ENCODE data around the gene SPRED3. TPM values are rescaled to one million over a fixed set of nuclear protein-coding genes. Genes with fewer than 3 reads are reported as not detected.
"Not testable (repeated sequence)": the region's sequence is repeated elsewhere in the genome, so short reads cannot be mapped to it uniquely, and the experiment has no call there.

Gene SPRED3
- total RNA-seq (under 0.01 TPM), polyA plus RNA-seq (0.27 TPM)
- long read RNA-seq, donor 1: 0 reads
- long read RNA-seq, donor 2, partial matches to known transcripts: 0 of 2 reads
- long read RNA-seq, donor 2, other reads (novel, unspliced or antisense): 0 of 2 reads
- long read RNA-seq, donor 3: 0 reads
- long read RNA-seq, donor 4: 0 reads
- long read RNA-seq, donor 5: 0 reads
- long read RNA-seq, donor 6: 0 reads
- long read RNA-seq, donor 7: 0 reads
- long read RNA-seq, donor 8: 0 reads
- long read RNA-seq, donor 9: 0 reads
- long read RNA-seq, donor 10: 0 reads

- Histone ChIP-seq H3K4me3 (ENCODE audit: low read length in 2 of 2) (peak within 1 kb of the TSS; percentile 18 to 49), H3K4me1 (ENCODE audit: control insufficient read depth in 2 of 2, insufficient read depth in 2 of 2, low read length in 2 of 2) (peaks cover 18 to 31% of the 10 kb centered on the region in 2 donors), H3K27ac (ENCODE audit: low read depth in 1 of 2, low read length in 1 of 2) (no peak within 1 kb of the TSS), H3K36me3 (ENCODE audit: control insufficient read depth in 2 of 2, insufficient read depth in 2 of 2, low read length in 1 of 2) (peaks cover 11 to 12% of the 10 kb centered on the region in 2 donors), H3K9me3 (ENCODE audit: control insufficient read depth in 2 of 2, insufficient read depth in 1 of 2, low read length in 1 of 2) (peaks cover 0 to 6% of the 10 kb centered on the region in 2 donors), H3K27me3 (ENCODE audit: control insufficient read depth in 2 of 2, insufficient read depth in 1 of 2, low read length in 1 of 2) (peaks cover 64 to 94% of the 10 kb centered on the region in 2 donors)
- no peak for DNase-seq (ENCODE audit: low read depth in 6 of 9, low spot score in 9 of 9)
- WGBS: 2% methylated on average over 46 of the region's 46 CpGs
Measured at GRCh38 chr19:38388349-38389100, at the start of gene SPRED3. SPRED3 (plus strand) TSS chr19:38388697; CDS start chr19:38390303, 1,606 bp downstream.

GRCh38 chr19:38339011-38339410, 49.5 kb upstream of the SPRED3 start:
- not testable (repeated sequence) for H3K9me3 ChIP-seq (ENCODE audit: control insufficient read depth in 2 of 2, insufficient read depth in 1 of 2, low read length in 1 of 2); H3K27me3 ChIP-seq (ENCODE audit: control insufficient read depth in 2 of 2, insufficient read depth in 1 of 2, low read length in 1 of 2); H3K36me3 ChIP-seq (ENCODE audit: control insufficient read depth in 2 of 2, insufficient read depth in 2 of 2, low read length in 1 of 2); H3K4me3 ChIP-seq (ENCODE audit: low read length in 2 of 2); DNase-seq (ENCODE audit: low read depth in 6 of 9, low spot score in 9 of 9); H3K27ac ChIP-seq (ENCODE audit: low read depth in 1 of 2, low read length in 1 of 2); H3K4me1 ChIP-seq (ENCODE audit: control insufficient read depth in 2 of 2, insufficient read depth in 2 of 2, low read length in 2 of 2)
- 91% methylated on average over 4 of the region's 4 CpGs for WGBS

- WGBS: 97% methylated on average over 2 of the region's 2 CpGs
Measured at GRCh38 chr19:38340927-38341326, 47.6 kb upstream of the SPRED3 start.

GRCh38 chr19:38346837-38347236, 41.7 kb upstream of the SPRED3 start:
- Histone ChIP-seq H3K4me1 (ENCODE audit: control insufficient read depth in 2 of 2, insufficient read depth in 2 of 2, low read length in 2 of 2) (no peaks in the 10 kb centered on the region), H3K27ac (ENCODE audit: low read depth in 1 of 2, low read length in 1 of 2) (no peak overlapping the region), H3K27me3 (ENCODE audit: control insufficient read depth in 2 of 2, insufficient read depth in 1 of 2, low read length in 1 of 2) (peaks cover 0 to under 1% of the 10 kb centered on the region in 2 donors), H3K36me3 (ENCODE audit: control insufficient read depth in 2 of 2, insufficient read depth in 2 of 2, low read length in 1 of 2) (peaks cover 0 to 4% of the 10 kb centered on the region in 2 donors), H3K4me3 (ENCODE audit: low read length in 2 of 2) (no peak overlapping the region), H3K9me3 (ENCODE audit: control insufficient read depth in 2 of 2, insufficient read depth in 1 of 2, low read length in 1 of 2) (no peaks in the 10 kb centered on the region)
- no peak for DNase-seq (ENCODE audit: low read depth in 6 of 9, low spot score in 9 of 9)
- WGBS: 97% methylated on average over 4 of the region's 4 CpGs

More at GRCh38 chr19:38340927-38341326, 47.6 kb upstream of the SPRED3 start:
- Histone ChIP-seq H3K36me3 (ENCODE audit: control insufficient read depth in 2 of 2, insufficient read depth in 2 of 2, low read length in 1 of 2) (peaks cover 2 to 4% of the 10 kb centered on the region in 2 donors), H3K4me3 (ENCODE audit: low read length in 2 of 2) (no peak overlapping the region), H3K27me3 (ENCODE audit: control insufficient read depth in 2 of 2, insufficient read depth in 1 of 2, low read length in 1 of 2) (no peaks in the 10 kb centered on the region), H3K4me1 (ENCODE audit: control insufficient read depth in 2 of 2, insufficient read depth in 2 of 2, low read length in 2 of 2) (peaks cover 5 to 6% of the 10 kb centered on the region in 2 donors), H3K9me3 (ENCODE audit: control insufficient read depth in 2 of 2, insufficient read depth in 1 of 2, low read length in 1 of 2) (no peaks in the 10 kb centered on the region), H3K27ac (ENCODE audit: low read depth in 1 of 2, low read length in 1 of 2) (no peak overlapping the region)
- no peak for DNase-seq (ENCODE audit: low read depth in 6 of 9, low spot score in 9 of 9)

GRCh38 chr19:38350883-38351282, 37.6 kb upstream of the SPRED3 start:
- Histone ChIP-seq H3K4me3 (ENCODE audit: low read length in 2 of 2) (no peak overlapping the region), H3K36me3 (ENCODE audit: control insufficient read depth in 2 of 2, insufficient read depth in 2 of 2, low read length in 1 of 2) (no peaks in the 10 kb centered on the region), H3K27ac (ENCODE audit: low read depth in 1 of 2, low read length in 1 of 2) (no peak overlapping the region), H3K4me1 (ENCODE audit: control insufficient read depth in 2 of 2, insufficient read depth in 2 of 2, low read length in 2 of 2) (no peaks in the 10 kb centered on the region), H3K27me3 (ENCODE audit: control insufficient read depth in 2 of 2, insufficient read depth in 1 of 2, low read length in 1 of 2) (peaks cover 0 to 2% of the 10 kb centered on the region in 2 donors), H3K9me3 (ENCODE audit: control insufficient read depth in 2 of 2, insufficient read depth in 1 of 2, low read length in 1 of 2) (no peaks in the 10 kb centered on the region)
- no peak for DNase-seq (ENCODE audit: low read depth in 6 of 9, low spot score in 9 of 9)
- 83% methylated on average over 3 of the region's 3 CpGs for WGBS

- no peaks in the 10 kb centered on the region for H3K36me3 ChIP-seq (ENCODE audit: control insufficient read depth in 2 of 2, insufficient read depth in 2 of 2, low read length in 1 of 2)
- no peaks in the 10 kb centered on the region for H3K9me3 ChIP-seq (ENCODE audit: control insufficient read depth in 2 of 2, insufficient read depth in 1 of 2, low read length in 1 of 2)
- no peak overlapping the region for H3K4me3 ChIP-seq (ENCODE audit: low read length in 2 of 2)
- no peak overlapping the region for H3K27ac ChIP-seq (ENCODE audit: low read depth in 1 of 2, low read length in 1 of 2)
- no peaks in the 10 kb centered on the region for H3K4me1 ChIP-seq (ENCODE audit: control insufficient read depth in 2 of 2, insufficient read depth in 2 of 2, low read length in 2 of 2)
- peaks cover 0 to 7% of the 10 kb centered on the region in 2 donors for H3K27me3 ChIP-seq (ENCODE audit: control insufficient read depth in 2 of 2, insufficient read depth in 1 of 2, low read length in 1 of 2)
- no peak for DNase-seq (ENCODE audit: low read depth in 6 of 9, low spot score in 9 of 9)
- WGBS: 85% methylated on average over 9 of the region's 9 CpGs
Measured at GRCh38 chr19:38351865-38352395, 36.6 kb upstream of the SPRED3 start.

- WGBS: 93% methylated on average over 8 of the region's 8 CpGs
- H3K36me3 ChIP-seq (ENCODE audit: control insufficient read depth in 2 of 2, insufficient read depth in 2 of 2, low read length in 1 of 2): no peaks in the 10 kb centered on the region
- H3K4me1 ChIP-seq (ENCODE audit: control insufficient read depth in 2 of 2, insufficient read depth in 2 of 2, low read length in 2 of 2): no peaks in the 10 kb centered on the region
- no peak for DNase-seq (ENCODE audit: low read depth in 6 of 9, low spot score in 9 of 9)
- H3K27ac ChIP-seq (ENCODE audit: low read depth in 1 of 2, low read length in 1 of 2): no peak overlapping the region
- H3K9me3 ChIP-seq (ENCODE audit: control insufficient read depth in 2 of 2, insufficient read depth in 1 of 2, low read length in 1 of 2): no peaks in the 10 kb centered on the region
- peaks cover 0 to 9% of the 10 kb centered on the region in 2 donors for H3K27me3 ChIP-seq (ENCODE audit: control insufficient read depth in 2 of 2, insufficient read depth in 1 of 2, low read length in 1 of 2)
- H3K4me3 ChIP-seq (ENCODE audit: low read length in 2 of 2): no peak overlapping the region
Measured at GRCh38 chr19:38352611-38353010, 35.9 kb upstream of the SPRED3 start.

- Histone ChIP-seq H3K4me3 (ENCODE audit: low read length in 2 of 2) (no peak overlapping the region), H3K9me3 (ENCODE audit: control insufficient read depth in 2 of 2, insufficient read depth in 1 of 2, low read length in 1 of 2) (no peaks in the 10 kb centered on the region), H3K27ac (ENCODE audit: low read depth in 1 of 2, low read length in 1 of 2) (no peak overlapping the region), H3K4me1 (ENCODE audit: control insufficient read depth in 2 of 2, insufficient read depth in 2 of 2, low read length in 2 of 2) (no peaks in the 10 kb centered on the region), H3K27me3 (ENCODE audit: control insufficient read depth in 2 of 2, insufficient read depth in 1 of 2, low read length in 1 of 2) (peaks cover 15 to 37% of the 10 kb centered on the region in 2 donors), H3K36me3 (ENCODE audit: control insufficient read depth in 2 of 2, insufficient read depth in 2 of 2, low read length in 1 of 2) (no peaks in the 10 kb centered on the region)
- no peak for DNase-seq (ENCODE audit: low read depth in 6 of 9, low spot score in 9 of 9)
- WGBS: 88% methylated on average over 16 of the region's 16 CpGs
Measured at GRCh38 chr19:38355728-38356725, 32.5 kb upstream of the SPRED3 start.
